SKM-1 (cell line): ENCODE results near the gene SAC3D1.
A peak's percentile ranks its signal among the peaks of the same experiment; 100 is the strongest.

Experiments used
- DNase-seq: peaks from one replicate; lab custom pipeline; 2025; ENCODE audit not compliant: unreplicated experiment; lab: John Stamatoyannopoulos, UW

The SAC3D1 gene

DNA sequence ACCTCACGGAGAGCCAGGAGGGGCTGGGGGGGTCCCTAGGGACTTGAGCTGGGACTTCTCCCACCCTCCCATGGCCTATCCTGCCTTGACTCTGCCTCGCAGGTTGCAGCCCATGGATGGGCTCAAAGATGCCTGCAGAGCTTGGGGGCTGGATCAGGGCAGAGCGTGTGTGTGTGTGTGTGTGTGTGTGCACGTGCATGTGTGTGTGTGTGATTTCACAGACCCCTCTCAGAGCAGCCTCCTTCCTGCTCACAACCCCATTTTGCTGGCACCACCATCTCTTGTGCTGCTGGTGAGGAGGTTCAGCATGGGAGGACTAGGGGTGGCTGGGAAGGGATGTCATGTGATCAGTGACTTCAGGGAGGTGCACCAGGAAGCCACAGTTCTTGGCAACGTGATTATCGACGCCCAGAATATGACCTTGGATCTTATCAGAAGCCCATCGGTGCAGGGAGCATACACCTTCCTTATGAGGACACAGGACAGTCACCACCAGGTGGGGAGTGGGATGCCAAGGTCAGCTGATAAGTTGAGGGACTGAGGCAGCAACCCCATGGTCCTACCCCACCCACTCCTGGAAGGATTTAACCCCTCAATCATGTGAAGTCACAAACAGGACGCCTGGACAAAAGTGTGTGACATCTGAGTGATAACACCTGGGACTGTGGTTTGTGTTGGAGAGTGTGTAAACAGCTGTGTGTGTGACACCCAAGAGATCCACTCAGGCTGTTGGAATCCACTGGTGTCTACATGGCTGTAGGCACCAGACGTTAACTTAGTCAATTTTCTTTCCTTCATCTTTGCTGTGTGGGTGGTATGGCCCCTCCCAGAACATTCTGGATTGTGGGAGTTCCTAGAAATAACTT, 19.2 kb downstream of the SAC3D1 start:
- no peak for DNase-seq

DNA sequence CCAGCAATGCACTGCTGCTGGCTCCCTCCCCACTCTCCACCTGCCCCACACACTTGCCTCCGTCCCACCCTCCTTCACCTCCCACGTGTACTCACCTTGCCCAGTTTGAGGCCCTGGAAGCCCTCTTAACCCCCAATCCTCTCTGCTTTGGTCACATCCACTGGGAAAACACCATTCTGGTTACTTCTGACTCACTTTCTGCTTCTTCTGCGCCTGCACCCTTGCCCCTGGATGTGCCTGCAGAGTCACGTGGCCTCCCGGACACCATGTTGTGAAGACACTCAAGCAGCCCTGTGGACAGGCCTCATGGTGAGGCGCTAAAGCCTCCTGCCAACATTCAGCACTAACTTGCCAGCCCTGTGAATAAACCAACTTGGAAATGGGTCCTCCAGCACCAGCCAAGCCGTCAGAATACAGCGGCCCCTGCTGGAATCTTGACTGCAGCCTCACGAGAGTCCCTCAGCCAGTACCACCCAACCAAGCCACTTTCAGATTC, 20.0 kb downstream of the SAC3D1 start:
- DNase-seq, result no peak

DNA sequence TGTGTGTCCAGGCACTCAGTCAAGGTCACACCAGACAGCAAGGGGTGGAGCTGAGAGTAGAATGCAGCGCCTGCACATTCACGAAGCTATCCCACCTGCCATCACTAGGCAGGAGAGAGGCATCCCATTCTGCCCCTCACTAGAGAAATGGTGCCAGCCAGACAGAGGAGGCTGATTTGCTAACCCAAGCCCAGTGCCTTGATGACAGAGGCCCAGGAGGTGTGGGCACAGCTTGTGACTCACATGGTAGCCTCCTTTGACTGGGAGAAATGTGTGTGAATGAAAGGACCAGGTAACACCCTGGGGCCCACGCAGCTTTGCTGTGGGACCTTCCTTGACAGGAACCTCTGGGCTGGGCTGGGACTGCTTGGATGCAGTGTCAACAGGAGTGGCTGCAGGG, 22.5 kb downstream of the SAC3D1 start:
- no peak for DNase-seq

GRCh38 chr11:65064847-65065240, 23.8 kb downstream of the SAC3D1 start:
- DNase-seq, result no peak

DNA sequence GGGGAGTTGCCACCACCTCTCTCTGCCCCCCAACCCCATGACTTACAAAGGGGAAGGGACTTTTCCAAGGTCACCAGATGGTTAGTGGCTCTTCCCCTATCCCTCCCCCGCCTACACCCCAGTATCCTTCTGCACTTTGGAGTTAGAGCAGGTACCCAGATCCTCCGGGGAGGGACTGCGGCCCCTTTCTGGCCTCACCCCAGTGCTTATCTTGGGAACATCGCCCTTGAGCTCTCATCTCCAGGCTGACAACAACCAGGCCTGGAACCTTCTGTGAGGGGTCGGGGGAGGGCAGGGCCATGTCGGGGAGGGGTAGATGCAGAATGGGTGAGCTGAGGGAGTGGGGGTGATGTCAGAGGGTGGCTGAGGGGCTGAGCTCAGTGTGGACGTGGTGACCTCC, 24.8 kb downstream of the SAC3D1 start:
- DNase-seq, result no peak

DNA sequence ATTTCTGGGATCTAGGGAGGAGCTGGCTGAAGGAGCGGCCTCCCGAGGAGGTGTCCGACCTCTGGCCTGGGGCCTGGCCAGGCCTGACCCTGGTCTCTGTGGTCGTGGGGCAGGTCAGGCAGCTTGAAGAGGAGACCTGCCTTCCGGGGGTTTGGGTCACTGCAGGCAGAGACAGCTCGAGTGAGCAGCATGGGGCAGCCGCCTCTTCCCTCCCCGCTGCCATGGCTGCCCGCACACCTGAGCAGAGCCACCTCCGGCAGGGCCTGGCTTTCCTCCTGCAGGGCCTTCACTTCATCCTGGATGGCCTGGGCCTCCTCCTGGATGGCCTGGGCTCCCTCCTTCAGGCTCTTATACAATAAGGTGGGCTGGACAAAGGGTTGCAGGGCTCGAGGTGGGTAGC, 25.3 kb downstream of the SAC3D1 start:
- no peak for DNase-seq

DNA sequence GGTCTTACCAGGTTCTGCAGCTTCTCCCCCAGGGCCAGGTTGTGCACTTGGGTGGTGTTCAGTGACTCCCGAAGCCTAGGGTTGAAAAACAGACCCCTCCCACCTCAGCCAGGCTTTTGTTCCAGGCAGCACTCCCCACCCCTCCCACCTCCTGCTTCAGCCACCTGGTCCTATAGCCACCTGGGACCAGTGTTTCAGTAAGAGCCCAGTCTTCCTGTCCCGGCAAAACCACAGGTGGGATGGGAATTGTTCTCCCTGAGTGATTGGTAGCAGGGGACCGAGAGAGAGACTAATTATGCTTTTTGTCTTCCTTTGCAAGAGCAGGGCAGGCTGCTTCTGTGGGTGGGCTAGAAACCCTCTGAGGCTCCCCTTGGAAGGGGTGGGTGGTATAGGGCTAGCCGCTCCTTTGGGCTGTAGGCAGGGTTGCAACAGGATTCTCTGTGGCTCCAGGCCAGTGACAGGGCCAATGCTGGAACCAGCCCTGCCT, 25.8 kb downstream of the SAC3D1 start:
- no peak for DNase-seq

DNA sequence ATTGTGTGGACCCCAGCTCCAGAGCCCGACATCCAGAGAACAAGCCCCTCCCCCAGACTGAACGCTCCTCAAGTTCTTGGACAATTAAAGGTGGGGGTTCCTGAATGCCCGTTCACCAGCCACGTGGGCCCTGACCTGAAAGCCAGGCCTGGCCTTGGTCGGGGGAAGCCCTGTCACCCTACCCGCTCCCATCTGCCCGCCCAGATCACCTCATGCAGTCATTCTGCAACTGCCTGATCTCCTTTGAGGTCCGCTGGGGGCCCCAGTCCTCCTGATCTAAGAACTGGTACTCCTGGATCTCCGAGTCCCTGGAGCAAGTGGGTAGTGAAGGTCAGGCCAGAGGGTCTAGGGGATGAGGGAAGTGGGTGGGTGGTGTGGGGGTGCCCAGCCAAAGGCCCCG, 26.4 kb downstream of the SAC3D1 start:
- no peak for DNase-seq

DNA sequence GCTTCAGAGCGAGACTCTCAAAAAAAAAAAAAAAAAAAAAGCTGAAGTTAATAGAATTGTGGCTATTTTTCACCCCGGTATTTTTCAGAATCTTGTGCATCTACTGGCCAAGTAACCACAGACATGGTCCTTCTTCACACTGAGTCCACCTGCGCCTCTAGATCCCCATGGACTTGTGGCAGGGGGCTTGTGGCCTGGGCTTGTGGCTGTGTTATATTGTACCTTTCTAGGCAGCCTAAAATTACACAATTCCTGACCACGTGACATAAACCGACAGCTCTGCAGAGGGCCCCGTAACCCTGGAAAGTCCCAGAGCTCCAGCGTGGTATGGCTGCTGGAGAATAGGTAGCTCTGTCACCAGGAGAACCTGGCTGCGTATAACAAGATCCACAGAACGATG, 28.2 kb downstream of the SAC3D1 start:
- DNase-seq, result peak; percentile 34

- DNase-seq, result no peak
Measured at GRCh38 chr11:65071907-65072630, 31.1 kb downstream of the SAC3D1 start.

DNA sequence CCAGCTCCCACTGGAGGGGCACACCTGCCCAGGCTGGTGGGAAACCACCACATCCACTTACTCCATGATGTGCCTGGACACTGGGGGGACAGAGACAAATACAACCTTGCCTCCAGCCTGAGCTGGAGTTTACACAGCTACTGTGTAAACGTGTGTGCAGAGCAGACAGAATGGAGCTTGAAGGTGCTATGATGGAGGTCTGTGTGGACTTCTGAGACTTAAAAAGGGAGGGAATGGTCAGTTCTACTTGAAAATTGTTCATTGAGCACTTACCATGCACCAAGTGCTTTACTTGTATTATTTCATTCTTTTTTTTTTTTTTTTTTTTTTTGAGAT, 31.6 kb downstream of the SAC3D1 start:
- no peak for DNase-seq

DNA sequence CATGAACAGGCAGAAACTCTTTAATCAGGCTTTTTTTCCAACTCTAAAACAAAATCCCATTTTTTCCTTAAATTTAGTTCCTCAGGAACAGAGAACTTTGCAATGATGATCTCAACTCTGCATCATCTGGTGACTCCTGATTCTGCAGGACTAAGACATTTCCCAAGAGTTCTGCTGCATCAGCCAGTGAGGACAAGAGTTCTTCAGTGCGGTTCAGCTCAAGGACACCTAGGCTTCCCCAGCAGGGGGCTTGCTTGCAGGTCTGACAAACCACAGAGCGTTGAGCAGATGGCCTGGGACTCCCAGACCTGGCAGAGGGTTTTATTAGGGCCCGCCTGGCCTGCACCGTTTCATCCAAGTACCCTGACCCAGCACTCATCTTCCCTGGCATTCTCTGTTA, 36.4 kb downstream of the SAC3D1 start:
- DNase-seq, result no peak

GRCh38 chr11:65078151-65078550, 37.1 kb downstream of the SAC3D1 start:
- DNase-seq, result peak; percentile 19

GRCh38 chr11:65078786-65079342, 37.9 kb downstream of the SAC3D1 start:
- DNase-seq, result no peak

GRCh38 chr11:65083134-65083833, 42.3 kb downstream of the SAC3D1 start:
- no peak for DNase-seq

DNA sequence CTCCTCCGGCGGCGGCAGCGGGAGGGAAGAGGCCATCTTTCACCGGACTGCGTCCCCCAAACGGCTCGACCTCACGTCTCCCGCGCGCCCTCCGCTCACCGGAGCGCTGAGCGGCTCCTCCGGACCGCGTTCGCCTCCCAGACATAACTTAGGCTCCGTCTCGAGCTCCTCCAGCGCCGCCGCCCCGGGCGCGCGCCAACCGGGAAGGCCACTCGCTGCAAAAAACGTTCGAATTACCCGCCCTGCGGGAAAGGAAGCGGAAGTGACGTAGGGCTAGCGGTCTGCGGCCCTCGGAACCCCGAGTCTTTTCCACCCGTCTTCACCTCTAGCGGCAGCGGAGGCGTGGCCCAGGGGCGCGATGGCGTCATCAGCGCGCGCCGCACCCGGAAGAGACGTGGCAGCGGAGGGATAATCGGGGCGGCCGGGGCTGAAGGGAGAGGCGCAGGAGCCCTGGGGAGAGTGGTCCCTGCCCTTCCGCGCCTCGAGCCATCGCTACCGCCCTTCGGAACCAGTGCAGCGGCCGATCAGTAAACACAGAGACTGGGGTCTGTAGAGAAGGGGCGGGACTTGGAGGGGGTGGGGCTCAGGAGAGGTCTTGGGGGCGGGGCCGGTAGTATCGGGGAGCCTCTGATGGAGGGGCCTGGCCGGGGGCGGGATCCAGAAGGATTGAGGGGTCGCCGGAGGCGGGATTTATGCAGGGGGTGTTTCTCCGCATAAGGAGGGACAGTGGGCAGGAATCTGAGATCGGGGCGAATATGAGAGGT, 43.0 kb downstream of the SAC3D1 start, which contains the start of the genes CDCA5 and ZFPL1:
TSS of gene CDCA5 (minus strand) at position 207 of the 764 bp plus-strand sequence. CDS start at position 145, 62 bp downstream.
TSS of gene ZFPL1 (plus strand) at position 389 of the 764 bp plus-strand sequence. CDS start 477 bp downstream, outside the sequence.
- peak; percentile 94 for DNase-seq

GRCh38 chr11:65084598-65085375, 43.8 kb downstream of the SAC3D1 start:
- DNase-seq, result no peak

DNA sequence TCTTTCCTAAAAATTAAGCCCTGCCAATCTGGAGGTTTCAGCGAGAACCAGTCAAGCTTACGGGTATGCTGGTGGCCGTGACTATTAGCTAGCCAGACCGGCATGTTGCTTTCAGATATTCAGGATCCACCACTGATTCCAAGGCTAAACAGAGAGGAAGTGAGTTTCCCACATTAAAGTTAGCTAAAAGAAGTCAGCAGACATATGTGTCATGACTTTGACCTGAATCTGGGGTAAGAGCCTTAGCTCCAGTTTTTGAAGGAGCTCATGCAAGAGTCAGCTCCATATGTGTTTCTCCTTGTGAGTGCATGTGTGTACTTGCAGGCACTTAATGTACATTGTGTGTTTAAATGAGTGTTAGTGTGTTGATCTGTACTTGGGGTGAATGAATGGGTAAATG, 44.4 kb downstream of the SAC3D1 start:
- no peak for DNase-seq

- DNase-seq, result no peak
Measured at GRCh38 chr11:65086809-65087208, 45.8 kb downstream of the SAC3D1 start.
